ENCODE measurements around the gene GLIPR1L1.

Gene GLIPR1L1

GRCh38 chr12:75407683-75408082 lies 73.2 kb downstream of the GLIPR1L1 start:
- no peaks in the 10 kb centered on the region for H3K36me3 ChIP-seq (ENCODE audit: insufficient read depth, low read length)
- no peak overlapping the region for H3K9ac ChIP-seq (ENCODE audit: low read depth, low read length)
- H3K9me3 ChIP-seq (replicated peaks; ENCODE audit: low read length) = no peaks in the 10 kb centered on the region

DNA sequence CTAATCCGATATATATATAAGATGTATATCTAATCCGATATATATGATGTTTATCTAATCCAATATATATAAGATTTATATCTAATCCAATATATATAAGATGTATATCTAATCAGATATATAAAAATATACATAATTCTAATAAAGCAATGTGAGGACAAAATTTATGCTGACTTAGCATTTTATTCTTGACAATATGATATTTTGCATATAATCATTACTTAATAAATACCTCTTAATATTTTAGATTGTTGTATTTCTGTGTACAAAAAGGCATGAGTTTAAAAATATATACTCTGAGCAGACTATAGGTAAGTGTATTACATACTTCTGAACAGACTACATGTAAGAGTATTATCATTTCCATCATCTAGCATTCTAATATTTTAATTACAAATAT lies 75.4 kb downstream of the GLIPR1L1 start:
- Histone ChIP-seq H3K4me1 (ENCODE audit: control insufficient read depth, insufficient read depth, low read length) (no peaks in the 10 kb centered on the region), H3K27me3 (ENCODE audit: control insufficient read depth, insufficient read depth, low read length) (no peaks in the 10 kb centered on the region), H3K9me3 (replicated peaks; ENCODE audit: low read length) (no peaks in the 10 kb centered on the region), H3K36me3 (ENCODE audit: insufficient read depth, low read length) (no peaks in the 10 kb centered on the region), H3K4me2 (ENCODE audit: low read length) (no peak overlapping the region), H3K4me3 (ENCODE audit: low read length) (no peak overlapping the region), H3K9ac (ENCODE audit: low read depth, low read length) (no peak overlapping the region)

More at GRCh38 chr12:75407683-75408082, 73.2 kb downstream of the GLIPR1L1 start:
- no peak overlapping the region for H3K4me3 ChIP-seq (ENCODE audit: low read length)
- H3K27me3 ChIP-seq (ENCODE audit: control insufficient read depth, insufficient read depth, low read length) = no peaks in the 10 kb centered on the region
- H3K4me1 ChIP-seq (ENCODE audit: control insufficient read depth, insufficient read depth, low read length) = no peaks in the 10 kb centered on the region
- no peak overlapping the region for H3K4me2 ChIP-seq (ENCODE audit: low read length)

GRCh38 chr12:75414671-75415070 lies 80.2 kb downstream of the GLIPR1L1 start:
- Histone ChIP-seq H3K27me3 (ENCODE audit: control insufficient read depth, insufficient read depth, low read length) (no peaks in the 10 kb centered on the region), H3K4me3 (ENCODE audit: low read length) (no peak overlapping the region), H3K4me1 (ENCODE audit: control insufficient read depth, insufficient read depth, low read length) (no peaks in the 10 kb centered on the region), H3K9me3 (replicated peaks; ENCODE audit: low read length) (no peaks in the 10 kb centered on the region), H3K9ac (ENCODE audit: low read depth, low read length) (no peak overlapping the region), H3K36me3 (ENCODE audit: insufficient read depth, low read length) (no peaks in the 10 kb centered on the region), H3K4me2 (ENCODE audit: low read length) (no peak overlapping the region)

GRCh38 chr12:75419841-75420240 lies 85.4 kb downstream of the GLIPR1L1 start:
- H3K4me1 ChIP-seq (ENCODE audit: control insufficient read depth, insufficient read depth, low read length) = no peaks in the 10 kb centered on the region
- no peak overlapping the region for H3K4me3 ChIP-seq (ENCODE audit: low read length)
- no peak overlapping the region for H3K4me2 ChIP-seq (ENCODE audit: low read length)
- no peak overlapping the region for H3K9ac ChIP-seq (ENCODE audit: low read depth, low read length)
- no peaks in the 10 kb centered on the region for H3K36me3 ChIP-seq (ENCODE audit: insufficient read depth, low read length)
- no peaks in the 10 kb centered on the region for H3K9me3 ChIP-seq (replicated peaks; ENCODE audit: low read length)
- no peaks in the 10 kb centered on the region for H3K27me3 ChIP-seq (ENCODE audit: control insufficient read depth, insufficient read depth, low read length)

All from skeletal muscle satellite cell (primary cell).